ENCODE results near the gene VPS54. TPM values are rescaled to one million over a fixed set of nuclear protein-coding genes. Genes with fewer than 3 reads are reported as not detected.

The VPS54 gene
- total RNA-seq, 4 donors from 2014 or later: 21.7 to 33.2 (median 27.2) TPM

- WGBS, 2 donors (ENCODE audit: low coverage in 1 of 2): 84 to 89% methylated on average over 3 of the region's 3 CpGs
- ATAC-seq: no peak
- Histone ChIP-seq H3K27me3 (no peaks in the 10 kb centered on the region), H3K4me1 (peaks cover 0 to 20% (median 7%) of the 10 kb centered on the region in 3 donors), H3K9me3 (no peaks in the 10 kb centered on the region), H3K36me3 (no peaks in the 10 kb centered on the region), H3K27ac (no peak overlapping the region), H3K4me3 (no peak overlapping the region)
- TF ChIP-seq POLR2A (IDR thresholded peaks at IDR 0.05) (no peak), POLR2AphosphoS5 (IDR thresholded peaks at IDR 0.05) (no peak), EP300 (IDR thresholded peaks at IDR 0.05) (no peak)
- TF ChIP-seq, protein P1, sequence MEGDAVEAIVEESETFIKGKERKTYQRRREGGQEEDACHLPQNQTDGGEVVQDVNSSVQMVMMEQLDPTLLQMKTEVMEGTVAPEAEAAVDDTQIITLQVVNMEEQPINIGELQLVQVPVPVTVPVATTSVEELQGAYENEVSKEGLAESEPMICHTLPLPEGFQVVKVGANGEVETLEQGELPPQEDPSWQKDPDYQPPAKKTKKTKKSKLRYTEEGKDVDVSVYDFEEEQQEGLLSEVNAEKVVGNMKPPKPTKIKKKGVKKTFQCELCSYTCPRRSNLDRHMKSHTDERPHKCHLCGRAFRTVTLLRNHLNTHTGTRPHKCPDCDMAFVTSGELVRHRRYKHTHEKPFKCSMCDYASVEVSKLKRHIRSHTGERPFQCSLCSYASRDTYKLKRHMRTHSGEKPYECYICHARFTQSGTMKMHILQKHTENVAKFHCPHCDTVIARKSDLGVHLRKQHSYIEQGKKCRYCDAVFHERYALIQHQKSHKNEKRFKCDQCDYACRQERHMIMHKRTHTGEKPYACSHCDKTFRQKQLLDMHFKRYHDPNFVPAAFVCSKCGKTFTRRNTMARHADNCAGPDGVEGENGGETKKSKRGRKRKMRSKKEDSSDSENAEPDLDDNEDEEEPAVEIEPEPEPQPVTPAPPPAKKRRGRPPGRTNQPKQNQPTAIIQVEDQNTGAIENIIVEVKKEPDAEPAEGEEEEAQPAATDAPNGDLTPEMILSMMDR (IDR thresholded peaks at IDR 0.05): no peak
Observed at GRCh38 chr2:64024259-64024949, 5.2 kb upstream of the VPS54 start.

GRCh38 chr2:64023485-64024258, 4.4 kb upstream of the VPS54 start:
- Histone ChIP-seq H3K36me3 (no peaks in the 10 kb centered on the region), H3K4me1 (peaks cover 0 to 20% (median 7%) of the 10 kb centered on the region in 3 donors), H3K9me3 (no peaks in the 10 kb centered on the region), H3K27me3 (no peaks in the 10 kb centered on the region), H3K4me3 (no peak overlapping the region), H3K27ac (no peak overlapping the region)
- ATAC-seq: no peak
- TF ChIP-seq POLR2AphosphoS5 (IDR thresholded peaks at IDR 0.05): no peak
- TF ChIP-seq POLR2A (IDR thresholded peaks at IDR 0.05): no peak
- TF ChIP-seq, protein P1 (IDR thresholded peaks at IDR 0.05): no peak
- no peak for TF ChIP-seq EP300 (IDR thresholded peaks at IDR 0.05)
- 76 to 81% methylated on average over 4 of the region's 4 CpGs for WGBS, 2 donors (ENCODE audit: low coverage in 1 of 2)

GRCh38 chr2:64021578-64021977, 2.4 kb upstream of the VPS54 start:
- WGBS, 2 donors (ENCODE audit: low coverage in 1 of 2): 29 to 50% methylated on average over 1 to 2 of the region's 2 CpGs
- no peak for ATAC-seq
- H3K27me3 ChIP-seq: no peaks in the 10 kb centered on the region
- H3K4me3 ChIP-seq: no peak overlapping the region
- no peaks in the 10 kb centered on the region for H3K9me3 ChIP-seq
- TF ChIP-seq, protein P1 (IDR thresholded peaks at IDR 0.05): no peak
- TF ChIP-seq EP300 (IDR thresholded peaks at IDR 0.05) (no peak), POLR2A (IDR thresholded peaks at IDR 0.05) (no peak), POLR2AphosphoS5 (IDR thresholded peaks at IDR 0.05) (no peak)
- H3K36me3 ChIP-seq: no peaks in the 10 kb centered on the region
- no peak overlapping the region for H3K27ac ChIP-seq
- H3K4me1 ChIP-seq: peaks cover 0 to 34% (median 7%) of the 10 kb centered on the region in 3 donors

DNA sequence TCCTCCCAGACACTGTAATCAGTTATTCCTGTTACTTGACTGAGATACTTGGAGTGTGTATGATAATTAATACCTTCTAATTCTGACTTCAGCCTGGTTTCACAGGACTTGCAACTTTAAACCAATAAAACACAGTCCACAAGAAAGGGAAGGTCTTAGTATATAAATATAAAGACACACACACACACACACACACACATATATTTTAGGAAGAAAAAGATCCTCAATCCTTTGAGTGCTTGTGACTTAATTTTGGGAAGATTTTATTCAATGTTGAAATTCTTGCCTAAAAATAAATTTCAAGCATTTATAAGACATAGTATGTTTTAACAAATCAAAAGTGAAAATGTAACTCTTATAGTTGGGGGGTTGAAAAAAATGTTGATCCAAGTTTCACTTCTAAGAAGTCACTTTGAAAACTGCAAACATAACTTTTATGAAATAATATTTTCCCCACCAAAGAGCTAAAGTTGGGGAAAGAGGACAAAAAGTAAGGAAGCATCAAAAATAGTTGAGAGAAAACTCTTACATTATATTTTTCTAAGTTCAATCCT, 824 bp upstream of the VPS54 start:
- H3K36me3 ChIP-seq: no peaks in the 10 kb centered on the region
- peak overlapping the region in 1 of 2 donors; percentile 86 for H3K4me3 ChIP-seq
- H3K4me1 ChIP-seq: peaks cover 4 to 50% (median 11%) of the 10 kb centered on the region in 3 donors
- H3K9me3 ChIP-seq: no peaks in the 10 kb centered on the region
- no peak for ATAC-seq
- H3K27me3 ChIP-seq: no peaks in the 10 kb centered on the region
- no peak for TF ChIP-seq POLR2A (IDR thresholded peaks at IDR 0.05)
- no peak for TF ChIP-seq EP300 (IDR thresholded peaks at IDR 0.05)
- TF ChIP-seq POLR2AphosphoS5 (IDR thresholded peaks at IDR 0.05): no peak
- TF ChIP-seq, protein P1 (IDR thresholded peaks at IDR 0.05): no peak
- peak overlapping the region; percentile 89 to 99 (median 98) for H3K27ac ChIP-seq

Data from gastroesophageal sphincter (tissue), 4 donors.